ENCODE results near the gene SPIN4.

DNA sequence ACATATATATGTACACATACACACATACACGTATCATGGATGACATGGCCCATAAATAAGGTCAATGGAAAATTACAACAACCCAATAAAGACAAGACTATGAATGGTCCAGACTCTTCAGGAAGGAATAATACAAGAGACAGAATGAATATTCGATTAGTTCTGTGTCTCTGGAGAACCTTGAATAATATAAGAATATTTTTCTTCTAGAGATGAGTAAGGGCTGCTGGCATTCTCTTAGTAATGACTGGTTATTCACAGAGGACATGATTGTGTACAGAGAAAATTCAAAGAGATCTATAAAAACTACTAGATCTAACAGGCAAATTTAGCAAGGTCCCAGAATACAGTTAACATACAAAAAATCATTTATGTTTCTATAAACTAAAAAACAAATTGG, 23.3 kb downstream of the SPIN4 start:
- TF ChIP-seq CEBPB (IDR thresholded peaks at IDR 0.05) (no peak), EP300 (IDR thresholded peaks at IDR 0.05; ENCODE audit: borderline replicate concordance) (no peak), RAD21 (IDR thresholded peaks at IDR 0.05; ENCODE audit: low read depth) (no peak)
- TF ChIP-seq, protein P1, sequence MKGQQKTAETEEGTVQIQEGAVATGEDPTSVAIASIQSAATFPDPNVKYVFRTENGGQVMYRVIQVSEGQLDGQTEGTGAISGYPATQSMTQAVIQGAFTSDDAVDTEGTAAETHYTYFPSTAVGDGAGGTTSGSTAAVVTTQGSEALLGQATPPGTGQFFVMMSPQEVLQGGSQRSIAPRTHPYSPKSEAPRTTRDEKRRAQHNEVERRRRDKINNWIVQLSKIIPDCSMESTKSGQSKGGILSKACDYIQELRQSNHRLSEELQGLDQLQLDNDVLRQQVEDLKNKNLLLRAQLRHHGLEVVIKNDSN (IDR thresholded peaks at IDR 0.05) = no peak
- TF ChIP-seq, protein P2, sequence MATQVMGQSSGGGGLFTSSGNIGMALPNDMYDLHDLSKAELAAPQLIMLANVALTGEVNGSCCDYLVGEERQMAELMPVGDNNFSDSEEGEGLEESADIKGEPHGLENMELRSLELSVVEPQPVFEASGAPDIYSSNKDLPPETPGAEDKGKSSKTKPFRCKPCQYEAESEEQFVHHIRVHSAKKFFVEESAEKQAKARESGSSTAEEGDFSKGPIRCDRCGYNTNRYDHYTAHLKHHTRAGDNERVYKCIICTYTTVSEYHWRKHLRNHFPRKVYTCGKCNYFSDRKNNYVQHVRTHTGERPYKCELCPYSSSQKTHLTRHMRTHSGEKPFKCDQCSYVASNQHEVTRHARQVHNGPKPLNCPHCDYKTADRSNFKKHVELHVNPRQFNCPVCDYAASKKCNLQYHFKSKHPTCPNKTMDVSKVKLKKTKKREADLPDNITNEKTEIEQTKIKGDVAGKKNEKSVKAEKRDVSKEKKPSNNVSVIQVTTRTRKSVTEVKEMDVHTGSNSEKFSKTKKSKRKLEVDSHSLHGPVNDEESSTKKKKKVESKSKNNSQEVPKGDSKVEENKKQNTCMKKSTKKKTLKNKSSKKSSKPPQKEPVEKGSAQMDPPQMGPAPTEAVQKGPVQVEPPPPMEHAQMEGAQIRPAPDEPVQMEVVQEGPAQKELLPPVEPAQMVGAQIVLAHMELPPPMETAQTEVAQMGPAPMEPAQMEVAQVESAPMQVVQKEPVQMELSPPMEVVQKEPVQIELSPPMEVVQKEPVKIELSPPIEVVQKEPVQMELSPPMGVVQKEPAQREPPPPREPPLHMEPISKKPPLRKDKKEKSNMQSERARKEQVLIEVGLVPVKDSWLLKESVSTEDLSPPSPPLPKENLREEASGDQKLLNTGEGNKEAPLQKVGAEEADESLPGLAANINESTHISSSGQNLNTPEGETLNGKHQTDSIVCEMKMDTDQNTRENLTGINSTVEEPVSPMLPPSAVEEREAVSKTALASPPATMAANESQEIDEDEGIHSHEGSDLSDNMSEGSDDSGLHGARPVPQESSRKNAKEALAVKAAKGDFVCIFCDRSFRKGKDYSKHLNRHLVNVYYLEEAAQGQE (IDR thresholded peaks at IDR 0.05; ENCODE audit: low read depth) = no peak

All from Ishikawa (cell line).